B cell (primary cell): Measurements from ENCODE around the gene FOSB. TPM values are rescaled to one million over a fixed set of nuclear protein-coding genes. Genes with fewer than 3 reads are reported as not detected.
A peak's percentile ranks its signal among the peaks of the same experiment; 100 is the strongest.

Experiments used
- ATAC-seq: fragments of 200-7000 bp; cut with Tn5 transposase; one replicate; pipeline ENCODE4 v1.10.0; 2021; ENCODE audit warnings: low read depth, mild to moderate bottlenecking, moderate number of reproducible peaks, moderate library complexity
- CTCF ChIA-PET: fragments of 350-600 bp; sonication (Branson Sonifier 250); formaldehyde crosslinking; loops from one replicate; lab custom pipeline; 2021; ENCODE audit warnings: antibody characterized with exemption, inconsistent platforms; lab: Charles Lee
- POLR2A ChIA-PET: fragments of 350-600 bp; sonication (Branson Sonifier 250); formaldehyde crosslinking; loops from one replicate; lab custom pipeline; 2021; ENCODE audit warnings: antibody characterized with exemption; lab: Charles Lee
- DNase-seq: peaks from one replicate; pipeline ENCODE4 v3.0.0; 2013
- H2AFZ ChIP-seq: 2 replicates; pipeline ENCODE4 v1.6.1; 2012; ENCODE audit warnings: mild to moderate bottlenecking, low read depth, low read length; ENCODE audit not compliant: insufficient read depth, poor library complexity, severe bottlenecking
- H3K27ac ChIP-seq, 2 donors: 1 replicate in 1 of 2; 2 replicates in 1 of 2; pipeline ENCODE4 v1.5.1; 2012 to 2013; ENCODE audit warnings: low read length in 2 of 2, mild to moderate bottlenecking in 2 of 2, moderate library complexity in 1 of 2
- H3K27me3 ChIP-seq, 4 experiments: fragments of 200-600 bp in 1 of 4; sonication (generic) in 1 of 4; replicated peaks in 1 of 4; 1 replicate in 2 of 4; 2 replicates in 2 of 4; pipeline versions ENCODE4 v1.6.1 to v1.7.0; 2013 to 2016; ENCODE audit warnings: low read length in 3 of 4, mild to moderate bottlenecking in 2 of 4, mixed read lengths in 1 of 4, moderate library complexity in 1 of 4; ENCODE audit not compliant: insufficient read depth in 4 of 4, control insufficient read depth in 3 of 4; ENCODE audit errors: control extremely low read depth in 1 of 4
- H3K36me3 ChIP-seq, 2 experiments: replicated peaks in 1 of 2; 1 replicate in 1 of 2; 2 replicates in 1 of 2; pipeline versions ENCODE4 v1.6.1 to v1.7.1; 2013; ENCODE audit warnings: low read length in 1 of 2; ENCODE audit not compliant: insufficient read depth in 2 of 2, control insufficient read depth in 1 of 2; ENCODE audit errors: control extremely low read depth in 1 of 2, extremely low read depth in 1 of 2
- H3K4me1 ChIP-seq, 2 donors: fragments of 200-600 bp in 1 of 2; sonication (generic) in 1 of 2; 1 replicate in 1 of 2; 2 replicates in 1 of 2; pipeline versions ENCODE4 v1.5.1 to v1.6.1; 2013 to 2017; ENCODE audit warnings: low read length in 2 of 2; ENCODE audit not compliant: control insufficient read depth in 2 of 2, insufficient read depth in 2 of 2
- H3K4me2 ChIP-seq: replicated peaks from 2 replicates; pipeline ENCODE3; 2012; ENCODE audit warnings: mild to moderate bottlenecking, low read depth, low read length; ENCODE audit not compliant: poor library complexity, severe bottlenecking
- H3K4me3 ChIP-seq, 5 experiments: fragments of 200-600 bp in 1 of 5; sonication (generic) in 1 of 5; 1 replicate in 3 of 5; 2 replicates in 2 of 5; pipeline versions ENCODE4 v1.5.1 to v1.7.0; 2011 to 2016; ENCODE audit warnings: low read length in 4 of 5, mild to moderate bottlenecking in 4 of 5, low read depth in 2 of 5, control low read depth in 1 of 5, moderate library complexity in 1 of 5; ENCODE audit not compliant: insufficient read depth in 1 of 5; ENCODE audit errors: control extremely low read depth in 1 of 5, extremely low read depth in 1 of 5
- H3K79me2 ChIP-seq: fragments of 200-600 bp; sonication (generic); one replicate; pipeline ENCODE4 v1.6.0; 2016; ENCODE audit warnings: low read length; ENCODE audit not compliant: control insufficient read depth, insufficient read depth
- H3K9ac ChIP-seq: fragments of 200-600 bp; sonication (generic); 2 replicates; pipeline ENCODE4 v1.6.1; 2017; ENCODE audit warnings: mild to moderate bottlenecking, low read length, moderate library complexity
- H3K9me3 ChIP-seq, 3 donors: one replicate each; pipeline versions ENCODE4 v1.6.1 to v1.7.1; 2013; ENCODE audit warnings: low read length in 2 of 3; ENCODE audit not compliant: control insufficient read depth in 2 of 3, insufficient read depth in 1 of 3; ENCODE audit errors: control extremely low read depth in 1 of 3
- H4K20me1 ChIP-seq: 2 replicates; pipeline ENCODE4 v1.6.0; 2012; ENCODE audit warnings: mild to moderate bottlenecking, low read length; ENCODE audit not compliant: insufficient read depth, control insufficient read depth, poor library complexity, severe bottlenecking
- H3K27ac Mint-ChIP-seq: one replicate; pipeline ENCODE4 v1.8.0; 2021; ENCODE audit warnings: mixed read lengths
- H3K27me3 Mint-ChIP-seq: one replicate; pipeline ENCODE4 v1.8.0; 2021; ENCODE audit warnings: mixed read lengths
- H3K4me1 Mint-ChIP-seq: one replicate; pipeline ENCODE4 v1.8.0; 2021; ENCODE audit warnings: mixed read lengths
- H3K4me3 Mint-ChIP-seq: one replicate; pipeline ENCODE4 v1.8.0; 2021; ENCODE audit warnings: mixed read lengths
- H3K9me3 Mint-ChIP-seq: one replicate; pipeline ENCODE4 v1.8.0; 2022; ENCODE audit warnings: mixed read lengths; ENCODE audit not compliant: insufficient read depth
- CTCF ChIP-seq: fragments of 200-600 bp; IDR thresholded peaks from one replicate; pipeline ENCODE4 v1.8.0; 2022; ENCODE audit warnings: antibody characterized with exemption, mild to moderate bottlenecking
- EZH2 ChIP-seq: IDR thresholded peaks from 2 replicates; pipeline ENCODE4 v1.6.1; 2012; ENCODE audit warnings: borderline replicate concordance, low read depth, mild to moderate bottlenecking, moderate library complexity, low read length; ENCODE audit not compliant: insufficient read depth, poor library complexity, severe bottlenecking
- WGBS: methylation state at CpG from one replicate; pipeline ENCODE4 v1.1.5; 2013; ENCODE audit warnings: missing lambda C conversion rate; ENCODE audit not compliant: insufficient coverage; 5-methylcytosine and 5-hydroxymethylcytosine counted together
- intact Hi-C: fragments of 100-400 bp; cut with micrococcal nuclease; formaldehyde crosslinking; loops from one replicate; pipeline ENCODE4 v1.10.0; 2022
- polyA plus RNA-seq: library from polyadenylated mRNA; depleted of rRNA; stranded (reverse); fragments of >200 nt; gene quantifications from 2 replicates; pipeline ENCODE4 v1.2.3, GENCODE V29; 2012
- total RNA-seq, 2 donors: library from RNA; stranded (reverse); fragments of 120-200 nt in 1 of 2; gene quantifications; 1 replicate in 1 of 2; 2 replicates in 1 of 2; pipeline versions ENCODE4 v1.2.3 to v1.2.4, GENCODE V29; 2013 to 2022

FOSB gene
- total and polyA plus RNA-seq, 2 donors (not counting 1 experiment from before 2014, with no cell fraction given): 39.6 to 2,860 TPM

DNA sequence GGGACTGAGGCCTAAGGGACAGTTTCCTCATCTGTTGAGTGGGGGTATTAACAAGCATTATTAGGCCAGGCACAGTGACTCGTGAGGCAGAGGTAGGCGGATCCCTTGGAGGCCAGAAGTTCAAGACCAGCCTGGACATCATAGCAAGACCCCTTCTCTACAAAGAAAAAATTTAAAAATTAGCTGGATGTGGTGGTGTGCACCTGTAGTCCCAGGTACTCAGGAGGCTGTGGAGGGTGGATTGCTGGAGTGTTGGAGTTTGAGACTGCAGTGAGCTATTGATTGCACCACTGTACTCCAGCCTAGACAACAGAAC lies 11.3 kb upstream of the FOSB start:
- Mint-ChIP-seq H3K4me3 (peak overlapping the region; percentile 60), H3K27me3 (no peaks in the 10 kb centered on the region), H3K4me1 (peaks cover 41% of the 10 kb centered on the region), H3K9me3 (no peaks in the 10 kb centered on the region), H3K27ac (peak overlapping the region; percentile 77)
- POLR2A ChIA-PET: interaction anchor here (0.6 to 2.7 kb wide), 6 partner anchors 10 to 274 kb away, joined by 3 to 7 read pairs (median 4); partner anchors contain the start of gene FOSB
- Histone ChIP-seq H2AFZ (peak overlapping the region; percentile 59), H4K20me1 (no peaks in the 10 kb centered on the region), H3K4me3 (peak overlapping the region in 1 of 5 experiments; percentile 3), H3K9me3 (peaks cover 0 to 6% (median 0%) of the 10 kb centered on the region in 3 donors), H3K9ac (no peak overlapping the region), H3K36me3 (no peaks in the 10 kb centered on the region), H3K27ac (no peak overlapping the region), H3K4me1 (peaks cover 19 to 33% of the 10 kb centered on the region in 2 donors), H3K79me2 (peaks cover 2% of the 10 kb centered on the region), H3K27me3 (peaks cover 0 to 3% (median 0%) of the 10 kb centered on the region in 4 experiments), H3K4me2 (peak overlapping the region; percentile 70)
- DNase-seq: no peak
- ATAC-seq: no peak
- intact Hi-C loops: loop anchor here (1.0 kb wide), 1 partner anchor 8 kb away; no protein-coding TSS in a partner anchor
- TF ChIP-seq EZH2 (no peak), CTCF (no peak)
- CTCF ChIA-PET: interaction anchor here (0.6 to 2.2 kb wide), 3 partner anchors 17 to 49 kb away, joined by 3 to 13 read pairs (median 3); no protein-coding TSS in a partner anchor
- WGBS: no CpG with 5 or more reads among the region's 2 CpGs

GRCh38 chr19:45457776-45458175 lies 10.0 kb upstream of the FOSB start:
- peaks cover 2% of the 10 kb centered on the region for H3K79me2 ChIP-seq
- H3K27me3 Mint-ChIP-seq: no peaks in the 10 kb centered on the region
- no peak overlapping the region for H3K27ac ChIP-seq
- peaks cover 0 to 3% (median 0%) of the 10 kb centered on the region in 4 experiments for H3K27me3 ChIP-seq
- H3K9ac ChIP-seq: no peak overlapping the region
- peaks cover 0 to 5% (median 0%) of the 10 kb centered on the region in 3 donors for H3K9me3 ChIP-seq
- no peak overlapping the region for H2AFZ ChIP-seq
- peaks cover 15 to 37% of the 10 kb centered on the region in 2 donors for H3K4me1 ChIP-seq
- no peak for DNase-seq
- no peak overlapping the region for H3K4me3 ChIP-seq
- ChIA-PET CTCF (interaction anchor here (0.6 to 2.2 kb wide), 3 partner anchors 11 to 21 kb away, joined by 3 to 13 read pairs (median 5); no protein-coding TSS in a partner anchor), POLR2A (interaction anchor here (0.5 to 1.1 kb wide), 2 partner anchors 10 to 227 kb away, joined by 3 to 7 read pairs; partner anchors contain the start of gene FOSB)
- no peaks in the 10 kb centered on the region for H4K20me1 ChIP-seq
- no peak overlapping the region for H3K4me3 Mint-ChIP-seq
- H3K27ac Mint-ChIP-seq: peak overlapping the region; percentile 41
- H3K9me3 Mint-ChIP-seq: no peaks in the 10 kb centered on the region
- no peak for TF ChIP-seq EZH2
- TF ChIP-seq CTCF: no peak
- H3K4me2 ChIP-seq: no peak overlapping the region
- peaks cover 34% of the 10 kb centered on the region for H3K4me1 Mint-ChIP-seq
- intact Hi-C loops: no loop called here
- no peaks in the 10 kb centered on the region for H3K36me3 ChIP-seq
- ATAC-seq: no peak
